ENCODE measurements around the gene CCL8. TPM values are rescaled to one million over a fixed set of nuclear protein-coding genes. Genes with fewer than 3 reads are reported as not detected.

Gene CCL8
- not detected for total RNA-seq

DNA sequence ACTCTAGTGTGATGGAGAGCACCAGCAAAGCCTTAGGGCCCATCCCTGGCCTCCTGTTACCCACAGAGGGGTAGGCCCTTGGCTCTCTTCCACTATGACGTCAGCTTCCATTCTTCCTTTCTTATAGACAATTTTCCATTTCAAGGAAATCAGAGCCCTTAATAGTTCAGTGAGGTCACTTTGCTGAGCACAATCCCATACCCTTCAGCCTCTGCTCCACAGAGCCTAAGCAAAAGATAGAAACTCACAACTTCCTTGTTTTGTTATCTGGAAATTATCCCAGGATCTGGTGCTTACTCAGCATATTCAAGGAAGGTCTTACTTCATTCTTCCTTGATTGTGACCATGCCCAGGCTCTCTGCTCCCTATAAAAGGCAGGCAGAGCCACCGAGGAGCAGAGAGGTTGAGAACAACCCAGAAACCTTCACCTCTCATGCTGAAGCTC, at the start of gene CCL8:
TSS of gene CCL8 (plus strand) at position 397 of the 445 bp plus-strand sequence. CDS start 67 bp downstream, outside the sequence.
- no peaks in the 10 kb centered on the region for H3K9me3 Mint-ChIP-seq
- no peak within 1 kb of the TSS for H3K4me3 Mint-ChIP-seq
- DNase-seq (no peak), ATAC-seq (ENCODE audit: low read depth) (no peak)
- peaks cover 27% of the 10 kb centered on the region for H3K27me3 Mint-ChIP-seq
- H3K4me1 Mint-ChIP-seq: no peaks in the 10 kb centered on the region
- H3K36me3 Mint-ChIP-seq: no peaks in the 10 kb centered on the region
- POLR2A ChIA-PET: no interaction called here
- H3K27ac Mint-ChIP-seq: peak within 1 kb of the TSS; percentile 55

DNA sequence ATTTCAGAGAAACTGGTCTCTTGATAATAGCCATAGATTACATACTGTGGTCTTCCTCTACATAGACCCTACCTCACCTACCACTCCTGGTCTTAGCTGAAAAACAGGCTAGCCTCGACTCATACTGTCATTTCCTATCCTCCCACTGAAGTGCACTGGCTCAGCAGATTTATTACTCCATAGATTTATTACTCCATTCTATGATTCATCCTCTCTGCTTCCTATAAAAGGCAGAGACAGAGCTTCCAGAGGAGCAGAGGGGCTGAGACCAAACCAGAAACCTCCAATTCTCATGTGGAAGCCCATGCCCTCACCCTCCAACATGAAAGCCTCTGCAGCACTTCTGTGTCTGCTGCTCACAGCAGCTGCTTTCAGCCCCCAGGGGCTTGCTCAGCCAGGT, 49.3 kb upstream of the CCL8 start, which contains the start of gene CCL7:
TSS of gene CCL7 (plus strand) at position 253 of the 400 bp plus-strand sequence. CDS start at position 323, 70 bp downstream.
- peaks cover 43% of the 10 kb centered on the region for H3K27me3 Mint-ChIP-seq
- no peak for ATAC-seq (ENCODE audit: low read depth)
- POLR2A ChIA-PET: no interaction called here
- H3K9me3 Mint-ChIP-seq: no peaks in the 10 kb centered on the region
- H3K27ac Mint-ChIP-seq: no peak within 1 kb of the TSS
- H3K4me1 Mint-ChIP-seq: no peaks in the 10 kb centered on the region
- no peak for DNase-seq
- no peaks in the 10 kb centered on the region for H3K36me3 Mint-ChIP-seq
- H3K4me3 Mint-ChIP-seq: no peak within 1 kb of the TSS

DNA sequence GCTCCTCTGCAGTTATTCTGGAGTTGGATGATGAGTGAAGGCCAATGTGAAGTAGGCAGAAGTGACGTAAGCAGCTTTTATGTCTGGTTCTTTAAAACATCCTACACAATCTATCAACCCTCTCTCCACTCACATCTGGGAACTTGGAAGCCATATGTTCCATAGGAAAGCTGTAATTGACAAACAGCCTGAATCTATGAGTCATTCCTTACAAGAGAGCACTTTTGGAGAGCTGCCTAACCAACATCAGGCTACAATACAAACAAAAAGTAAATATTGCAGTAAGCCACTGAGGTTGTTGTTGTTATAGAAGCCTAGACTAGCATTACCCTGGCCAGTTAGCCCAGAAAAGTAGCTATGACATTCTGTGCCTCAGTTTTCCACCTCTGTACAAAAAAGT, 43.4 kb upstream of the CCL8 start:
- H3K27ac Mint-ChIP-seq: no peak overlapping the region
- H3K9me3 Mint-ChIP-seq: no peaks in the 10 kb centered on the region
- no peaks in the 10 kb centered on the region for H3K36me3 Mint-ChIP-seq
- H3K27me3 Mint-ChIP-seq: peaks cover 26% of the 10 kb centered on the region
- POLR2A ChIA-PET: no interaction called here
- ATAC-seq (ENCODE audit: low read depth): no peak
- no peak for DNase-seq
- no peaks in the 10 kb centered on the region for H3K4me1 Mint-ChIP-seq
- H3K4me3 Mint-ChIP-seq: no peak overlapping the region

DNA sequence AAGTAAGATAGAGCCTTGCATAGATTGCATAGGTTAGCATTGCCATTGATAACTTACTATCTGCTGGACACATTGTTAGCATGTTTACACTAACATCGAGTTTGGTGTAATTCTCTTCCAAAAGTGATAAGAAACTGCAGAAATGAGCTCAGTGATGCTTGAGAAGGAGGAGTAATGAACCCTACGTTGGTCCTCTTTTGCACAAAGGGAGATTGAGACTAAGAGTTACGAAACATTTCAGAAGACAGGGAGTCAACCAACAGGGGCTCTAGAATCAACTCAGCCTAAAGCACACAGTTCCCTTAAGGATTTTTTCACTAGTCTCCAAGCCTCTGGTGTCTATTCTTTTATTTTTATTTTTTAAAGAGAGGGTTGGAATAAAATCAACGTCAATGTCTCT, 42.4 kb upstream of the CCL8 start:
- peaks cover 35% of the 10 kb centered on the region for H3K27me3 Mint-ChIP-seq
- H3K27ac Mint-ChIP-seq: no peak overlapping the region
- ATAC-seq (ENCODE audit: low read depth) (no peak), DNase-seq (no peak)
- H3K4me3 Mint-ChIP-seq: no peak overlapping the region
- H3K4me1 Mint-ChIP-seq: no peaks in the 10 kb centered on the region
- POLR2A ChIA-PET: no interaction called here
- H3K36me3 Mint-ChIP-seq: no peaks in the 10 kb centered on the region
- no peaks in the 10 kb centered on the region for H3K9me3 Mint-ChIP-seq

DNA sequence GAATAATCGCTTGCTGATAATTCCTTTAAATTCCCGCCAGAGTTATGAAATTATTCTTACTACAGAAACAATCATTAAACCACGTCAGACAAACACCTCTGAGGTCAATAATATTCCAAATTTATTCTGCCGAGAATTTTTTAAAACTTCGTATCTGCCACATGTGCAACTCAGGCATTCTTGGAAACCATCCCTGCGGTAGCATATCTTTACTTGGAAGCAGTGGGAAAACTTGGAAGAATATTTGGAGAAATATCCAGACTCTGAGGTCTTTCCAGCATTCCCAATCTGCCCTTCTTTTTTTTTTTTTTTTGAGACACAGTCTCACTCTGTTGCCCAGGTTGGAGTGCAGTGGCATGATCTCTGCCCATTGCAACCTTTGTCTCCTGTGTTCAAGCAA, 35.7 kb upstream of the CCL8 start:
- ATAC-seq (ENCODE audit: low read depth) (no peak), DNase-seq (no peak)
- Mint-ChIP-seq H3K9me3 (no peaks in the 10 kb centered on the region), H3K36me3 (no peaks in the 10 kb centered on the region), H3K27me3 (peaks cover 28% of the 10 kb centered on the region), H3K4me1 (no peaks in the 10 kb centered on the region), H3K27ac (no peak overlapping the region), H3K4me3 (no peak overlapping the region)
- POLR2A ChIA-PET: no interaction called here

DNA sequence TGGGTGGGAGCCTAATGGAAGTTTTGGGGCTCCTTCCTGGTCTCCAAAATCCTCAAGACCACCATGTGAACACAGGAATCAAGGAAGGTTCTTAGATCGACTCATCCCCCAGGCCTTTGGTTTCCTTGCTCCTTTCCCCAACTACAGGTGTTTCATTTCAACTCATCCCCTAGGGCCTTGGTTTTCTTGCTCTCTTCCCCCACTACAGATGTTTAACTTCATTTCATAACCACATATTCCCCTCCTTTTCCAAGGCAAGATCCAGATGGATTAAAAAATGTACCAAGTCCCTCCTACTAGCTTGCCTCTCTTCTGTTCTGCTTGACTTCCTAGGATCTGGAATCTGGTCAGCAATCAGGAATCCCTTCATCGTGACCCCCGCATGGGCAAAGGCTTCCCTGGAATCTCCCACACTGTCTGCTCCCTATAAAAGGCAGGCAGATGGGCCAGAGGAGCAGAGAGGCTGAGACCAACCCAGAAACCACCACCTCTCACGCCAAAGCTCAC, 33.9 kb upstream of the CCL8 start, which contains the start of gene CCL11:
TSS of gene CCL11 (plus strand) at position 457 of the 507 bp plus-strand sequence. CDS start 67 bp downstream, outside the sequence.
- no peak for ATAC-seq (ENCODE audit: low read depth)
- H3K4me3 Mint-ChIP-seq: no peak within 1 kb of the TSS
- H3K27me3 Mint-ChIP-seq: peaks cover 17% of the 10 kb centered on the region
- POLR2A ChIA-PET: no interaction called here
- no peaks in the 10 kb centered on the region for H3K4me1 Mint-ChIP-seq
- H3K9me3 Mint-ChIP-seq: no peaks in the 10 kb centered on the region
- H3K27ac Mint-ChIP-seq: no peak within 1 kb of the TSS
- DNase-seq: no peak
- no peaks in the 10 kb centered on the region for H3K36me3 Mint-ChIP-seq

DNA sequence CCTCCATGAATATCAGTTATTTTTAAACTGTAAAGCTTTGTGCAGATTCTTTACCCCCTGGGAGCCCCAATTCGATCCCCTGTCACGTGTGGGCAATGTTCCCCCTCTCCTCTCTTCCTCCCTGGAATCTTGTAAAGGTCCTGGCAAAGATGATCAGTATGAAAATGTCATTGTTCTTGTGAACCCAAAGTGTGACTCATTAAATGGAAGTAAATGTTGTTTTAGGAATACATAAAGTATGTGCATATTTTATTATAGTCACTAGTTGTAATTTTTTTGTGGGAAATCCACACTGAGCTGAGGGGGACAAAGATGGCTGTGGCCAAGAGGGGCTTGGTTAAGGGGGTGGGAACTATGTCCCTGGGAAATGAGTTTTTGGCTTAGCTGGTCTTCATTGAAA, 31.4 kb upstream of the CCL8 start:
- no peaks in the 10 kb centered on the region for H3K36me3 Mint-ChIP-seq
- H3K9me3 Mint-ChIP-seq: no peaks in the 10 kb centered on the region
- no peak for ATAC-seq (ENCODE audit: low read depth)
- POLR2A ChIA-PET: no interaction called here
- H3K27me3 Mint-ChIP-seq: peaks cover 7% of the 10 kb centered on the region
- no peak overlapping the region for H3K27ac Mint-ChIP-seq
- no peak for DNase-seq
- H3K4me1 Mint-ChIP-seq: no peaks in the 10 kb centered on the region
- H3K4me3 Mint-ChIP-seq: no peak overlapping the region

DNA sequence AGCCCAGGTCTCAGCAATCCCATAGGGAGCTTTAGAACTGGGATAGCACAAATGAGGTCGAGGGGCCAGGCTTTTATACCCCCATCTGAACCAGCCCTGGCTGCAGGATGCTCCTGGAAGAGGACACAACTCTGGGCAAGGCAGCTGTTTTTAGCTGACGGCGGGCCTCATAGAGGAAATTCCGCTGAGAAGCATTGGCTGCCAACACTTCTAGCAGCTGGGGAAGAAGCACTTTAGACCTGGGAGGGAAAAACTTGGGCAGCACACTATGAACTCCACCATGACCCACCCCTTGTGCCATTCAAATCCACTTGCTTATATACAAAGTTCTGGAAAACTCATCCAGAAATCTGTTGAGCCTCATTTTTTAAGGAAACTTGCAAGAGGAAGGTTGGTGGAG, 28.6 kb upstream of the CCL8 start:
- peaks cover 4% of the 10 kb centered on the region for H3K27me3 Mint-ChIP-seq
- DNase-seq (no peak), ATAC-seq (ENCODE audit: low read depth) (no peak)
- H3K4me1 Mint-ChIP-seq: no peaks in the 10 kb centered on the region
- no peaks in the 10 kb centered on the region for H3K9me3 Mint-ChIP-seq
- no peak overlapping the region for H3K4me3 Mint-ChIP-seq
- no peak overlapping the region for H3K27ac Mint-ChIP-seq
- no peaks in the 10 kb centered on the region for H3K36me3 Mint-ChIP-seq
- POLR2A ChIA-PET: no interaction called here

DNA sequence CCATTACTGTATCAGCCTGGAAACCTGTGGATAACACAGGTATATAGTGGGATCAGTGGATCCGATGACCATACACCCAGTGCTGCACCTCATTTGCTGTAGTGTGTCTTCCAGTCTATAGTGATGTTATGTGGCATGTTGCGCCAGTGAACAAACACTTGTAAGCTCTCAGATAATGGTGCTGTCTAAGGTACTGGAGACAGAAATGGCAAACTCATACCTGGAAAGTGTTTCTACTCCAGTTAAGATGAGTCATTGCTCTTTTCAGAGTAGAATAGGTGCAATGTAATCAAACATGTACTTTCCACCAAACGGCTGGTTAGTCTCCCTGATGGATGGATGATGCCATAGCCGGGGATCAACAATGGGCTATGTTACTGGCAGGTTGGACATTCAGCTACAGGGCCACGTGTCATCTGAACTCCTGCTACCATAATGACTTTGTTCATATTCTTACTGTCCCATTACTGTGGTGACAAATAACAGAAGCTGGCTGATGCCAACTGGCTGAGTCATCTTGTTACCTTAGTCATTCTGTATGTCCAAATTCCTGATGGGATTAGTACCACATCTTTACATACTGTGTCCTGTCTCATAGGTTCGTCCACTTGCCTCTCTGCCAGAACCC, 27.4 kb upstream of the CCL8 start:
- Mint-ChIP-seq H3K36me3 (no peaks in the 10 kb centered on the region), H3K4me1 (no peaks in the 10 kb centered on the region)
- ATAC-seq (ENCODE audit: low read depth): no peak

DNA sequence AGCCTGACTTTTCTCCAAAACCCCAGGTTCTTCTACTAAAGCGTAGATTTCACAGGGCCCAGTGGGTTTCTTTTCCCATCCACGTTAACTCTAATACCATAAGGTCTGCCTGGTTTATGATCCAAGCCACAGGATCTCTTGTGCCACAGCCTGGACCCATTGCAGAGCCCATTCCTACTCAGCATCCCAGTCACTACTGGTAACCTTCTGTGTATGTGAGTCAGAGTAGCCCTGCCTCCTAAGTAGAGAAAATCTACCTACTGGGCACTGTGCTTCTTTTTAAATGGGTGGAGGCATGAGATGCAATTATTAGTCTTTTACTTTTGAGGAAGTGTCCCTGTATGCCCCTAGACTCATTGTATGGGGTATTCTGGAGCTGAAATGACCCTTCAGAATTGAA, 20.2 kb upstream of the CCL8 start:
- H3K9me3 Mint-ChIP-seq: no peaks in the 10 kb centered on the region
- no peak overlapping the region for H3K4me3 Mint-ChIP-seq
- peaks cover 6% of the 10 kb centered on the region for H3K27me3 Mint-ChIP-seq
- no peak for ATAC-seq (ENCODE audit: low read depth)
- peaks cover 4% of the 10 kb centered on the region for H3K4me1 Mint-ChIP-seq
- no peak overlapping the region for H3K27ac Mint-ChIP-seq
- no peak for DNase-seq
- H3K36me3 Mint-ChIP-seq: no peaks in the 10 kb centered on the region
- POLR2A ChIA-PET: no interaction called here

More for the DNA sequence above, 27.4 kb upstream of the CCL8 start:
- DNase-seq: no peak
- no peak overlapping the region for H3K27ac Mint-ChIP-seq
- H3K9me3 Mint-ChIP-seq: no peaks in the 10 kb centered on the region
- POLR2A ChIA-PET: no interaction called here
- no peak overlapping the region for H3K4me3 Mint-ChIP-seq
- peaks cover 2% of the 10 kb centered on the region for H3K27me3 Mint-ChIP-seq

DNA sequence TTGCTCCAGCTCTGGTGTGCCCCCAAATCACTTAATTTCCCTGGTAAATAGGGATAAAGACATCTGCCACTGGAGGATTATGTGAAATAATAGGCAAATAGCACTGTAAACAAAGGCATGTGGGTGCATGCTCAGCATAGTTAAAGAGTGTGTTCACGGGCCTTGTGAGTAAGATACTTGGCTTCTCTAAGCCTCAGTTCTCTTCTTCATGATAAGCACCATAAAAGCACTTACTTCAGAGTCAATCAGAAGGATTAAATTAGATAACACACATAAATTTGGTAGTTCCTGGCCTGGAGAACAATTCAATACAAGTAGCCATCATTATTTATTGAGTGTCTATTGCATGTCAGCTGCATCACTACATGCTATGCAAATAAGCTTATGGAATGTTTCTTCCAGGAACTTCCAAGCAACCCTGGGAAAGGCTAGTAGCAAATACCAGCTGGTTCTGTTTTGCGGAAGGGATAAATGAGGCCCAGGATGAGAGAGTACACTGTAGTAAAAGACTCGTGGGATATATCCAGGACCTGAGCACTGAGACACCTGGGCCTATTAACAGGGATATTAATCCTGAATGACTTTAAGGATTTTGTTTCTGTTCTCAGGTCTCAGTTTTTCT, 19.2 kb upstream of the CCL8 start:
- POLR2A ChIA-PET: no interaction called here
- Mint-ChIP-seq H3K36me3 (no peaks in the 10 kb centered on the region), H3K4me1 (peaks cover 4% of the 10 kb centered on the region), H3K27me3 (peaks cover 6% of the 10 kb centered on the region), H3K27ac (no peak overlapping the region), H3K9me3 (no peaks in the 10 kb centered on the region), H3K4me3 (no peak overlapping the region)
- ATAC-seq (ENCODE audit: low read depth) (no peak), DNase-seq (no peak)

DNA sequence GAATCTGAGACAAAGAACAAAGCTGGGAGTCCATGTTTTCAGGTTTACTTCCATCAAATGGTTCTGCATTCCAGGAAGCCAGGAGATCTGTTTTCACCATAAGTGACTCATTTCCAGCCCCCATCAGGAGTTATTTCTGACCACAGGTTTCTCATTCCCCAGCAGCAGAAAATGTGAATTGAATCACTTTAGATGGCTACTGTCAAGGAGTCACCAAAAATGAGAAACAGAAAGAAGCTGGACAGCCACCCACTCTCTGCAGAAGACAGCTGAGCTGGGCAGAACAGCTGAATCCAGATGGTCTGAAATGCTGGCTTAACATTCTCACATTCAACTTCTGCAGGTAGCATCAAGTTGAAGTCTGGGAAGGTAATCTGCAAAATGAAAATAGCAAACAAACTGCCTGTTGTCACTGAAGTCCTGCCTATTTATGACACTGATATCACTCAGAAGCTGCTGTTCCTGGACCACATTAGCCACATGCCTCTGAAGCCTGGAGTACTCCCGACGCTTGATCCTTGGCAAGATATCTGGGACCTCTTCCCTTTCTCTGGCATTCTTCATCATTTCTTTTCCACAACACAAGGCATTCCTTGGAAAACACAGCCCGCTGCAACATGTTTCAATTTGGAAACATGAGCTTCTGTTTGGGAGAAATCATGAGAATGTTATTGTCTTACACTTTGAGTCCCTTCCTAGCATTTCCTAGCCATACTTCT, 18.4 kb upstream of the CCL8 start:
- POLR2A ChIA-PET: no interaction called here
- Mint-ChIP-seq H3K4me1 (peaks cover 4% of the 10 kb centered on the region), H3K36me3 (no peaks in the 10 kb centered on the region), H3K27ac (no peak overlapping the region), H3K27me3 (peaks cover 6% of the 10 kb centered on the region), H3K4me3 (no peak overlapping the region), H3K9me3 (no peaks in the 10 kb centered on the region)
- ATAC-seq (ENCODE audit: low read depth) (no peak), DNase-seq (no peak)

DNA sequence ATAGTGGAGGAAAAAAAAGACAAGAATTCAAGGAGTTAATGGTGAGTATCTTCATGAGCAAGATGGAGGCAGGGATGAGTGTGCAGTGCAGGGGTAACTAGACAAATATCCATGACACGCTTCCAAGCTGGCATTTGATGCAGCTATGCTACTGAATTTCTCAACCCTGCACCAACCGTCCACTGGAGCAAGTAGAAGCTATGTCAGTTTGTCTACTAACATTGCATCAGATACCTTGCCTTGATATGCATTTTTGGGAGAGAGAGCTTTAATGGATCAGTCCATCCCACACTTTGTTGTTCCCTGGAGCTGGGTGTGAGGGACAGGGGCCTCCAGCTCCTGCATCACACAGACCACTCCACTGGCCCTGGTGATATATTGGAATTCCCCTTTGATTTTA, 17.2 kb upstream of the CCL8 start:
- H3K36me3 Mint-ChIP-seq: no peaks in the 10 kb centered on the region
- no peak for DNase-seq
- peaks cover 5% of the 10 kb centered on the region for H3K4me1 Mint-ChIP-seq
- H3K27ac Mint-ChIP-seq: no peak overlapping the region
- H3K4me3 Mint-ChIP-seq: no peak overlapping the region
- H3K27me3 Mint-ChIP-seq: peaks cover 9% of the 10 kb centered on the region
- no peaks in the 10 kb centered on the region for H3K9me3 Mint-ChIP-seq
- no peak for ATAC-seq (ENCODE audit: low read depth)
- POLR2A ChIA-PET: no interaction called here

DNA sequence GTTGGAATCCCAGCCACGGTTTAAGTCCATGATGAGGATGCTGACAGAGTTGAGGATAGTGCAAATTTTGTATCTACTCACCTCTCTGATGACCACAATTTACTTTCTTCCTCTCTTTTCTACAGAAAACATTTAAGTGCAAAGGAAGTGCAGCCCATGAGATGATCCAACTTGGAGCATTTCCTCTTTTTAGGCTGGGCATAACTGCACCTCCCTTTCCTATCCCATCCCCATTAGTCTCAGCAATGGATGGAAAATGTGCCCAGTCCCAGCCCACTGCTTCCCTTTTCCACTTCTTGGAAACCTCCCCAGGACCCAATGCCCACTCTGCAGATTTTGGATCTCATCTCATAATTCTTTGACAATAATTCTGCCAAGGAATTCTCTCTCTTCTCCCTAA, 16.6 kb upstream of the CCL8 start:
- DNase-seq (no peak), ATAC-seq (ENCODE audit: low read depth) (no peak)
- POLR2A ChIA-PET: no interaction called here
- Mint-ChIP-seq H3K36me3 (no peaks in the 10 kb centered on the region), H3K27me3 (peaks cover 9% of the 10 kb centered on the region), H3K27ac (no peak overlapping the region), H3K4me1 (peaks cover 9% of the 10 kb centered on the region), H3K9me3 (no peaks in the 10 kb centered on the region), H3K4me3 (no peak overlapping the region)

Data from activated naive CD8-positive, alpha-beta T cell treated with anti-CD3 and anti-CD28 coated beads, Interleukin-2, amount 10 ng/mL, durations not matched to agents 7 days and 5 days (primary cell).